ENCODE data around the gene CSNK1E. TPM values are rescaled to one million over a fixed set of nuclear protein-coding genes. Genes with fewer than 3 reads are reported as not detected.

The CSNK1E gene
- total and polyA plus RNA-seq, 2 of the 8 experiments (the other 6 are each of a cell fraction or from before 2014, with no cell fraction given): 247 to 263 TPM

DNA sequence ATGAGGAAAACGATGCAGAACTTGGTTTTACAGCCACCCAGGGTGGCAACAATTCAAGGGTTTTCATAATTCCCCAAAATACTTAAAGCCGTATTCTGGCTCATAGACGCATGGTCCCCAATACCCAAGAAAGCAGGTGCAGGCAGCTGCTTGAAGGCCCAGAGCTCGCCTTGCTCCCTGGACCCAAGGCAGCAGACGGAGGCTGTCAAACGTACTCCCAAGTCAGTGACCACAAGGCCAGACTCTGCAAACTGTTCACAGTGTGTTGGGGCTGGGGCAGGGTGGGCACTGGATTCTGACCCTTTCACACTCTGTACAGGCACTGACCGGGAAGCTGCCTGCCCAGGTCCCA is 65.9 kb downstream of the CSNK1E start:
- Histone ChIP-seq H2BK12ac (ENCODE audit: low read depth, low read length) (no peak overlapping the region), H3K9me3 (ENCODE audit: insufficient read depth in 2 of 2, low read depth in 1 of 2, low read length in 1 of 2) (no peaks in the 10 kb centered on the region), H3K27ac (ENCODE audit: low read depth, low read length) (no peak overlapping the region), H3K18ac (ENCODE audit: extremely low read depth, low read length) (no peak overlapping the region), H3K4ac (replicated peaks; ENCODE audit: insufficient read length, low read depth, low read length) (no peak overlapping the region), H2BK15ac (ENCODE audit: low read length) (no peak overlapping the region), H4K91ac (replicated peaks; ENCODE audit: insufficient read length, low read length) (no peak overlapping the region), H4K8ac (ENCODE audit: extremely low read depth, insufficient read depth, low read length) (no peak overlapping the region), H4K5ac (ENCODE audit: insufficient read length, low read depth, low read length) (no peak overlapping the region), H2BK20ac (ENCODE audit: low read length) (no peak overlapping the region), H3K4me3 (ENCODE audit: extremely low read depth in 1 of 4, insufficient read depth in 2 of 4, low read depth in 3 of 4, low read length in 4 of 4) (no peak overlapping the region), H4K20me1 (replicated peaks in 1 of 2; ENCODE audit: control insufficient read depth in 1 of 2, insufficient read depth in 2 of 2, low read length in 2 of 2) (peaks cover 6 to 13% of the 10 kb centered on the region in 2 experiments), H3K36me3 (ENCODE audit: control insufficient read depth in 2 of 4, insufficient read depth in 4 of 4, low read length in 3 of 4) (peaks cover 0 to 10% (median 8%) of the 10 kb centered on the region in 4 experiments; a peak in 5 of 8 replicates), H3K27me3 (replicated peaks in 1 of 4; ENCODE audit: control insufficient read depth in 3 of 4, extremely low read depth in 1 of 4, insufficient read depth in 3 of 4, low read length in 3 of 4) (no peaks in the 10 kb centered on the region), H3K14ac (ENCODE audit: insufficient read length) (no peak overlapping the region), H3K23ac (ENCODE audit: insufficient read length) (no peak overlapping the region), H3K4me1 (replicated peaks in 1 of 4; ENCODE audit: control insufficient read depth in 3 of 4, insufficient read depth in 4 of 4, low read length in 3 of 4) (no peaks in the 10 kb centered on the region; a peak in 1 of 7 replicates), H3K4me2 (ENCODE audit: insufficient read depth in 1 of 2, low read depth in 2 of 2, low read length in 2 of 2) (no peak overlapping the region), H3K79me1 (ENCODE audit: low read depth, low read length) (peaks cover 15% of the 10 kb centered on the region), H2BK120ac (replicated peaks; ENCODE audit: low read depth, low read length) (no peak overlapping the region), H3K79me2 (ENCODE audit: control insufficient read depth in 1 of 2, insufficient read depth in 2 of 2, low read length in 2 of 2) (peaks cover 3 to 51% of the 10 kb centered on the region in 2 experiments; a peak in 2 of 4 replicates), H2BK5ac (ENCODE audit: low read depth, low read length) (no peak overlapping the region), H3K9ac (replicated peaks in 1 of 4; ENCODE audit: extremely low read depth in 1 of 4, low read depth in 3 of 4, low read length in 3 of 4) (no peak overlapping the region), H3K23me2 (ENCODE audit: low read depth, low read length) (no peaks in the 10 kb centered on the region), H2AK5ac (ENCODE audit: low read depth, low read length) (no peak overlapping the region), H2AFZ (ENCODE audit: low read length) (no peak overlapping the region), H3K56ac (replicated peaks; ENCODE audit: insufficient read length, low read depth, low read length) (no peak overlapping the region)
- ChIA-PET CTCF (ENCODE audit: partially characterized antibody) (interaction anchor here (2.1 kb wide), 1 partner anchor 11 kb away, joined by 8 read pairs; no protein-coding TSS in a partner anchor), POLR2A (ENCODE audit: partially characterized antibody) (interaction anchor here (1.2 kb wide), 1 partner anchor 8 kb away, joined by 4 read pairs; no protein-coding TSS in a partner anchor)
- TF ChIP-seq SRF (IDR thresholded peaks at IDR 0.05; ENCODE audit: low read depth, low read length) (no peak), CTCF (IDR thresholded peaks at IDR 0.05; ENCODE audit: control extremely low read depth in 1 of 3, insufficient read depth in 1 of 3, low read depth in 1 of 3, low read length in 3 of 3) (no peak), KDM5A (IDR thresholded peaks at IDR 0.05; ENCODE audit: low read length) (no peak), HDAC2 (IDR thresholded peaks at IDR 0.05; ENCODE audit: borderline replicate concordance in 1 of 2, low read depth in 2 of 2, low read length in 2 of 2) (no peak), ASH2L (IDR thresholded peaks at IDR 0.05; ENCODE audit: low read length) (no peak), SP4 (IDR thresholded peaks at IDR 0.05; ENCODE audit: low read length) (no peak), POLR2AphosphoS5 (IDR thresholded peaks at IDR 0.05; ENCODE audit: low read depth, low read length) (no peak), JUN (IDR thresholded peaks at IDR 0.05; ENCODE audit: low read depth, low read length) (no peak)
- DNase-seq (ENCODE audit: low read depth in 1 of 2, low spot score in 2 of 2) (no peak), FAIRE-seq (no peak)
- WGBS, 2 experiments (ENCODE audit: extremely low coverage in 1 of 2, insufficient coverage in 1 of 2, insufficient read length in 1 of 2, insufficient replicate concordance in 2 of 2, low coverage in 1 of 2, low lambda C conversion rate in 2 of 2, missing lambda C conversion rate in 1 of 2): 89% methylated on average over 7 of the region's 7 CpGs; no CpG with 5 or more reads in 1 of the 2 experiments

Measured in H1 (cell line).